Stomach (tissue), 9 donors: ENCODE results near the gene PRELID1. TPM values are rescaled to one million over a fixed set of nuclear protein-coding genes. Genes with fewer than 3 reads are reported as not detected.
A peak's percentile ranks its signal among the peaks of the same experiment; 100 is the strongest.

Experiments
- DNase-seq, 2 donors: peaks; one replicate each; pipeline versions ENCODE4 v3.0.0 to v3.0.0-alpha.2; 2013 to 2019
- H3K27ac ChIP-seq, 5 donors: fragments of 200-600 bp in 4 of 5; sonication (generic) in 4 of 5; one replicate each; pipeline ENCODE4 v1.5.1; 2013 to 2019; ENCODE audit warnings: mild to moderate bottlenecking in 1 of 5, moderate library complexity in 1 of 5
- H3K27me3 ChIP-seq, 3 donors: fragments of 200-600 bp; sonication (generic); one replicate each; pipeline ENCODE4 v1.5.1; 2017 to 2019; ENCODE audit warnings: mixed run types in 1 of 3
- H3K36me3 ChIP-seq, 4 donors: fragments of 200-600 bp; sonication (generic); 1 replicate in 3 of 4; 2 replicates in 1 of 4; pipeline ENCODE4 v1.5.1; 2016 to 2019
- H3K4me1 ChIP-seq, 4 donors: fragments of 200-600 bp; sonication (generic); one replicate each; pipeline ENCODE4 v1.5.1; 2016 to 2019
- H3K4me3 ChIP-seq, 4 donors: fragments of 200-600 bp; sonication (generic) in 3 of 4; one replicate each; pipeline ENCODE4 v1.5.1; 2016 to 2019; ENCODE audit warnings: mild to moderate bottlenecking in 1 of 4
- H3K9me3 ChIP-seq, 4 donors: fragments of 200-600 bp; sonication (generic); one replicate each; pipeline ENCODE4 v1.5.1; 2016 to 2019
- EP300 ChIP-seq: sonication (generic); formaldehyde crosslinking; IDR thresholded peaks from one replicate; pipeline ENCODE4 v1.6.1; 2017; ENCODE audit warnings: antibody characterized with exemption
- POLR2A ChIP-seq, 4 donors: fragments of 450-650 bp; IDR thresholded peaks; one replicate each; pipeline ENCODE4 v1.6.1; 2016; ENCODE audit warnings: antibody characterized with exemption in 4 of 4, control low read depth in 2 of 4, mild to moderate bottlenecking in 1 of 4, moderate library complexity in 1 of 4
- POLR2AphosphoS5 ChIP-seq, 3 donors: sonication (generic); formaldehyde crosslinking; IDR thresholded peaks; one replicate each; pipeline ENCODE4 v1.6.1; 2016; ENCODE audit warnings: antibody characterized with exemption in 3 of 3
- WGBS, 5 donors: extraction: QIAGEN DNeasy Blood & Tissue Kit in 3 of 5; methylation state at CpG; one replicate each; pipeline versions ENCODE4 v1.1.5 to v1.1.7; 2013 to 2018; 5-methylcytosine and 5-hydroxymethylcytosine counted together
- intact Hi-C: fragments of 100-400 bp; cut with DNase I; formaldehyde crosslinking; loops from one replicate; pipeline ENCODE4 v1.15.1; 2023; ENCODE audit warnings: low total_unique reads
- polyA plus RNA-seq, 3 donors: library from polyadenylated mRNA; stranded (reverse); fragments of 200-250 nt; gene quantifications; one replicate each; pipeline ENCODE4 v1.2.3, GENCODE V29; 2013
- total RNA-seq, 5 donors: library from RNA; depleted of rRNA; stranded (reverse); fragments of >200 nt; gene quantifications; one replicate each; pipeline versions ENCODE4 v1.1.0 to v1.2.3, GENCODE V29; 2014 to 2016
- TF ChIP-seq, protein P1 (sequence below), 7 experiments: fragments of 450-650 bp in 4 of 7; fragments of 200-600 bp in 3 of 7; sonication (generic) in 3 of 7; IDR thresholded peaks; one replicate each; pipeline ENCODE4 v1.5.1; 2016 to 2019; ENCODE audit warnings: antibody characterized with exemption in 7 of 7, control low read depth in 2 of 7, mild to moderate bottlenecking in 1 of 7
- donor health status: healthy with polysubstance abuse.
- donor health status: Bipolar disorder and iron deficiency.
- donor health status: healthy.

Gene PRELID1
- total and polyA plus RNA-seq, 8 donors: 82.4 to 201 (median 135) TPM

DNA sequence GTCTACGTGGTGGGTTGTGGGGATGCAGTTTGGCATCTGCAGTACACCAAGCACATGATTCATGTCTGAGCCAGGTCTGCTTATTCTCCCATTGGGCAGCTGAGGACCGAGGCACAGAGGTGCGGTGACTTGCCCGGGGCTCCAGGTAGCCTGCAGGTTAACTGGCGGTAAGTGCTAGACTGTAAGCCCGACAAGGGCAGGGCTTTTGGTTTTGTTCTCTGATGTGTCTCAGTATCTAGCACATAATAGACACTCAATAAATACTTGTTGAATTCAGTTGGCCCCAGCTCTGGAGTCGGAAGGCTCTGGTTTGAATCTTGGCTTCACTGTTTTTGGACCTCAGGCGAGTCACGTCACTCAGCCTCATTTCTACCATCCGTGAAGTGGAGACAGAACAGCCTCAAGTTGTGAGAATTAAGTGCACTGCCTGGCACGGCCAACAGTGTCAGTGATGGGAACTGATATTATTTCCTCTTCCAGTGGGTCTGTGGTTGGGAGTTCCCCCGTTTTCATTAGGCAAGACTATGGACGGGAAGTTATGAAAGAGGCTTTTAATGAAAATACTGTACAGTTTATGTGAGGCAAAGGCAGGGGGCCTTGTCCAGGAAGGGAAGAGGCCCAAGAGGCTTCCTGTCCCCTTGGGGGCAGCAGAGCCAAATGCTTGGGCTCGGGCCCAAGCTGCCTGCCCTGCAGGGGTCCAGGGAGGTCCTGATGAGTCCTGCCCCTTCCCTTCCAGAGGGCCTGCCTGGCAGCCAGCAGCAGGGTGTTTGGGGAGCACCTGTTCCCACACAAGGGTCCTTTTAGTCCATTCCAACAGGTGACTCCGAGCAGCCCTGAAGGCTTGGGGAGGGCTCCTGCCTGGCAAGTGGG is 3.3 kb downstream of the PRELID1 start:
- Histone ChIP-seq H3K36me3 (peaks cover 23 to 39% (median 30%) of the 10 kb centered on the region in 4 donors), H3K9me3 (no peaks in the 10 kb centered on the region), H3K4me1 (peaks cover 45 to 86% (median 69%) of the 10 kb centered on the region in 4 donors), H3K4me3 (peak overlapping the region in 3 of 4 donors; percentile 7 to 84 (median 27)), H3K27me3 (no peaks in the 10 kb centered on the region), H3K27ac (peak overlapping the region in 3 of 5 donors; percentile 19 to 88 (median 72))
- WGBS, 5 donors: 72 to 82% (median 79%) methylated on average over 14 to 15 of the region's 15 CpGs
- intact Hi-C loops: no loop called here
- TF ChIP-seq POLR2AphosphoS5 (IDR thresholded peaks at IDR 0.05) (peak in 1 of 3 donors; percentile 11), EP300 (no peak)
- TF ChIP-seq, protein P1, sequence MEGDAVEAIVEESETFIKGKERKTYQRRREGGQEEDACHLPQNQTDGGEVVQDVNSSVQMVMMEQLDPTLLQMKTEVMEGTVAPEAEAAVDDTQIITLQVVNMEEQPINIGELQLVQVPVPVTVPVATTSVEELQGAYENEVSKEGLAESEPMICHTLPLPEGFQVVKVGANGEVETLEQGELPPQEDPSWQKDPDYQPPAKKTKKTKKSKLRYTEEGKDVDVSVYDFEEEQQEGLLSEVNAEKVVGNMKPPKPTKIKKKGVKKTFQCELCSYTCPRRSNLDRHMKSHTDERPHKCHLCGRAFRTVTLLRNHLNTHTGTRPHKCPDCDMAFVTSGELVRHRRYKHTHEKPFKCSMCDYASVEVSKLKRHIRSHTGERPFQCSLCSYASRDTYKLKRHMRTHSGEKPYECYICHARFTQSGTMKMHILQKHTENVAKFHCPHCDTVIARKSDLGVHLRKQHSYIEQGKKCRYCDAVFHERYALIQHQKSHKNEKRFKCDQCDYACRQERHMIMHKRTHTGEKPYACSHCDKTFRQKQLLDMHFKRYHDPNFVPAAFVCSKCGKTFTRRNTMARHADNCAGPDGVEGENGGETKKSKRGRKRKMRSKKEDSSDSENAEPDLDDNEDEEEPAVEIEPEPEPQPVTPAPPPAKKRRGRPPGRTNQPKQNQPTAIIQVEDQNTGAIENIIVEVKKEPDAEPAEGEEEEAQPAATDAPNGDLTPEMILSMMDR (IDR thresholded peaks at IDR 0.05): no peak
- peak in 1 of 2 donors; percentile 36 for DNase-seq

DNA sequence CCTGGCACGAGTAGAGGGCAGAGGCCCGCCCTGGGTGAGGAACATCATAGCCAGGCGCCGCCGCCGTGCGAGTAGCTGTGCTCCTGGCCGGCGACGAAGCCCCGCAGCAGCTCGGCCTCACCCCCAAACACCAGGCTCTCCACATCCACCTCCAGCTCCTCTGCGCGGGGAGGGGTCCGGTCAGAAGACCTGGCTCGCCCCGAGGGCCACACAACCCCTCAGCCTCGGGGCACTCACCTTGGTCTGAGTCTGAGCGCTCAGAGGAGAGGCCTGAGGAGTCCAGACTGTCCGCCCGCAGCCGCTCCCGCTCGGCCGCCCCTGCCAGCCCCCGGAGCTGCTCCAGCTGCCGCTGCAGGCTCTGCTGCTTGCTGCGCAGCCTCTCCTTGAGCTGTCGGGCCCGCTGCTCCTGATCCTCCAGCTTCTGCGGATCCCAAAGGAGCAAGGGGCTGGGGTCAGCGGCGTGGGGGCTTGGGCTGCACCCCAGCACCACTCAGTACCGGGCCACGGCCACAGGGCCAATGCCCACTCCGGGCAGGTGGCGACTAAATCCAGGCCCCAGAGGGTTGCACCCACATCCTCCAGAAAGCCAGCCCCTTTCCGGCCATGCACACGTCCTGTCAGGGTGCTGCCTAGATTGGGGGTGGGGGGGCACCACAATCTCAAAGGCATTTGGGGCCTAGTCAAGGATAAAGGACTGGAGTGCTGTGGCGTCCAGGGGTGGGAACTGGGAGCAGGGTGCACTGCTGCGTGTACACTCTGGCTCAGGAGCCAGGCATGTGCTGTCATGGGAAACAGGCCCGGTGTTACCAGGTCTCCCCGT is 4.2 kb downstream of the PRELID1 start:
- WGBS, 5 donors: 79 to 88% (median 85%) methylated on average over 22 to 43 of the region's 43 CpGs
- TF ChIP-seq POLR2A (IDR thresholded peaks at IDR 0.05) (no peak), EP300 (no peak), POLR2AphosphoS5 (IDR thresholded peaks at IDR 0.05) (no peak)
- TF ChIP-seq, protein P1 (IDR thresholded peaks at IDR 0.05): no peak
- peak overlapping the region in 3 of 5 donors; percentile 19 to 88 (median 72) for H3K27ac ChIP-seq
- H3K27me3 ChIP-seq: no peaks in the 10 kb centered on the region
- DNase-seq: no peak
- H3K36me3 ChIP-seq: peaks cover 23 to 35% (median 30%) of the 10 kb centered on the region in 4 donors
- no peaks in the 10 kb centered on the region for H3K9me3 ChIP-seq
- H3K4me1 ChIP-seq: peaks cover 43 to 86% (median 68%) of the 10 kb centered on the region in 4 donors
- intact Hi-C loops: no loop called here
- H3K4me3 ChIP-seq: peak overlapping the region in 2 of 4 donors; percentile 11 to 27

DNA sequence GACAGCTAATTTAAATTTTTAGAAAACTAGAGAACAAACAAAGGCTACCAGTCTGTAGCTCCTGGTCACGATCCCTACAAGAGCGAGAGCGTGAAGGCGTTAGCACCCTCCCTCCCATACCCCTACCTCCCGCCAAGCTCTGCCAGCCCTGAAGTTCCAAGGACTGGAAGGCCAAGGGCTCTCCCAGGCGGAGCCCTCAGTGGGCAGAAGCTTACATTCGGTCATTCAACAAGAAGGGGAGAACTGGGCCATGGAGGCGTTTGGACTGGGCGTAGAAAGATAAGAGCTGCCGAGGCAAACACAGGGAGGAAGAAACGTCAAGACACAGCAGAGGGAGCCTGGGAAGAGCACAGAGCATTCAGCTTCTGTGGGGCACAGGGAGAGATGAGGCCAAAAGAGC is 5.1 kb downstream of the PRELID1 start:
- H3K27ac ChIP-seq: peak overlapping the region in 2 of 5 donors; percentile 72 to 88
- H3K36me3 ChIP-seq: peaks cover 23 to 35% (median 30%) of the 10 kb centered on the region in 4 donors
- peaks cover 42 to 89% (median 67%) of the 10 kb centered on the region in 4 donors for H3K4me1 ChIP-seq
- H3K4me3 ChIP-seq: no peak overlapping the region
- TF ChIP-seq, protein P1 (IDR thresholded peaks at IDR 0.05): no peak
- TF ChIP-seq EP300 (no peak), POLR2A (IDR thresholded peaks at IDR 0.05) (no peak), POLR2AphosphoS5 (IDR thresholded peaks at IDR 0.05) (no peak)
- no peaks in the 10 kb centered on the region for H3K9me3 ChIP-seq
- whole genome bisulfite sequencing, 5 donors: 66 to 79% (median 77%) methylated on average over 11 of the region's 11 CpGs
- no peaks in the 10 kb centered on the region for H3K27me3 ChIP-seq
- intact Hi-C loops: no loop called here
- DNase-seq: no peak
